Keratinocyte (primary cell): ENCODE results near the gene KIF2C. TPM values are rescaled to one million over a fixed set of nuclear protein-coding genes. Genes with fewer than 3 reads are reported as not detected.
A peak's percentile ranks its signal among the peaks of the same experiment; 100 is the strongest.

Experiments
- DNase-seq: peaks from one replicate; pipeline ENCODE4 v3.0.0-alpha.2; 2011; ENCODE audit warnings: low read depth, missing footprints, low spot score
- FAIRE-seq: peaks from 2 replicates; lab custom pipeline; 2011; peaks lifted over from hg19 to GRCh38; lab: Jason Lieb, UNC
- H2AFZ ChIP-seq: 2 replicates; pipeline ENCODE4 v1.6.0; 2012; ENCODE audit warnings: low read length, control low read depth, inconsistent platforms; ENCODE audit not compliant: control insufficient read depth
- H3K27ac ChIP-seq: 2 replicates; pipeline ENCODE4 v1.5.1; 2011; ENCODE audit warnings: low read length; ENCODE audit not compliant: control insufficient read depth, insufficient read depth
- H3K27me3 ChIP-seq: 3 replicates; pipeline ENCODE4 v1.6.0; 2011; ENCODE audit warnings: low read length; ENCODE audit not compliant: control insufficient read depth, insufficient read depth; ENCODE audit errors: extremely low read depth
- H3K36me3 ChIP-seq, 2 experiments: 2 replicates in 1 of 2; 3 replicates in 1 of 2; pipeline ENCODE4 v1.5.1; 2011; ENCODE audit warnings: low read length in 2 of 2, mild to moderate bottlenecking in 1 of 2; ENCODE audit not compliant: control insufficient read depth in 2 of 2, insufficient read depth in 2 of 2; ENCODE audit errors: extremely low read depth in 1 of 2
- H3K4me1 ChIP-seq: 3 replicates; pipeline ENCODE4 v1.5.1; 2011; ENCODE audit warnings: low read length; ENCODE audit not compliant: control insufficient read depth, insufficient read depth; ENCODE audit errors: extremely low read depth
- H3K4me2 ChIP-seq: 3 replicates; pipeline ENCODE4 v1.6.0; 2011; ENCODE audit warnings: low read depth, low read length; ENCODE audit not compliant: control insufficient read depth, insufficient read depth; ENCODE audit errors: extremely low read depth
- H3K4me3 ChIP-seq, 3 experiments: fragments of 200-600 bp in 1 of 3; sonication (generic) in 1 of 3; 2 replicates in 2 of 3; 3 replicates in 1 of 3; pipeline ENCODE4 v1.5.1; 2011 to 2016; ENCODE audit warnings: low read length in 3 of 3, mild to moderate bottlenecking in 3 of 3, control low read depth in 2 of 3, inconsistent platforms in 1 of 3, low read depth in 1 of 3, mixed read lengths in 1 of 3, mixed run types in 1 of 3, moderate library complexity in 1 of 3; ENCODE audit not compliant: control insufficient read depth in 2 of 3, insufficient read depth in 2 of 3; ENCODE audit errors: extremely low read depth in 1 of 3
- H3K79me2 ChIP-seq: 2 replicates; pipeline ENCODE4 v1.6.0; 2012; ENCODE audit warnings: low read length; ENCODE audit not compliant: control insufficient read depth, insufficient read depth
- H3K9ac ChIP-seq: 3 replicates; pipeline ENCODE4 v1.6.0; 2011; ENCODE audit warnings: low read length; ENCODE audit not compliant: control insufficient read depth, insufficient read depth; ENCODE audit errors: extremely low read depth
- H3K9me1 ChIP-seq: 3 replicates; pipeline ENCODE4 v1.6.0; 2011; ENCODE audit warnings: low read length; ENCODE audit not compliant: control insufficient read depth, insufficient read depth; ENCODE audit errors: extremely low read depth
- H3K9me3 ChIP-seq: 2 replicates; pipeline ENCODE4 v1.5.1; 2012; ENCODE audit warnings: low read depth, low read length; ENCODE audit not compliant: control insufficient read depth
- H4K20me1 ChIP-seq: 3 replicates; pipeline ENCODE4 v1.6.0; 2011; ENCODE audit warnings: low read length; ENCODE audit not compliant: control insufficient read depth, insufficient read depth; ENCODE audit errors: extremely low read depth
- CTCF ChIP-seq, 3 experiments: IDR thresholded peaks in 1 of 3; conservative IDR thresholded peaks in 1 of 3; optimal IDR thresholded peaks in 1 of 3; 2 replicates in 2 of 3; 3 replicates in 1 of 3; pipeline versions ENCODE3 to v1.5.1; 2011; ENCODE audit warnings: low read length in 3 of 3, mild to moderate bottlenecking in 3 of 3, moderate library complexity in 2 of 3, control low read depth in 1 of 3, inconsistent platforms in 1 of 3; ENCODE audit not compliant: insufficient read depth in 2 of 3; ENCODE audit errors: extremely low read depth in 1 of 3
- EZH2 ChIP-seq: IDR thresholded peaks from one replicate; pipeline ENCODE4 v1.6.1; 2012; ENCODE audit warnings: inconsistent platforms, mild to moderate bottlenecking, low read length, moderate library complexity
- dilution Hi-C: fragments of 300-500 bp; cut with MboI; formaldehyde crosslinking; loops from one replicate; pipeline ENCODE4 v1.7.0; 2020; ENCODE audit warnings: low sequenced_read_pairs; ENCODE audit not compliant: extremely low pct_ligation_motif_present
- polyA plus RNA-seq, 5 experiments: library from polyadenylated mRNA; depleted of rRNA in 3 of 5; stranded (reverse) in 3 of 5; stranded (forward) in 1 of 5; unstranded in 1 of 5; fragments of >200 nt; gene quantifications; 1 replicate in 1 of 5; 2 replicates in 3 of 5; 3 replicates in 1 of 5; pipeline versions ENCODE4 v1.2.1 to v1.2.3, GENCODE V29; 2011 to 2012; ENCODE audit warnings: missing spikeins in 2 of 5, low read depth in 1 of 5, low replicate concordance in 1 of 5

The KIF2C gene
- polyA plus RNA-seq, 1 donor (not counting 4 experiments of a cell fraction or from before 2014, with no cell fraction given), result 16.3 TPM

- Histone ChIP-seq H3K4me3 (peak within 1 kb of the TSS in 2 of 3 experiments; percentile 36 to 43), H3K9me1 (no peaks in the 10 kb centered on the region), H4K20me1 (no peaks in the 10 kb centered on the region), H3K27ac (peak within 1 kb of the TSS; percentile 95), H3K9me3 (no peaks in the 10 kb centered on the region), H3K79me2 (peaks cover 12% of the 10 kb centered on the region), H3K36me3 (peaks cover 20 to 52% of the 10 kb centered on the region in 2 experiments), H3K4me1 (peaks cover 53% of the 10 kb centered on the region), H2AFZ (no peak within 1 kb of the TSS), H3K27me3 (no peaks in the 10 kb centered on the region), H3K4me2 (peak within 1 kb of the TSS; percentile 81), H3K9ac (peak within 1 kb of the TSS; percentile 78)
- DNase-seq, result no peak
- dilution Hi-C loops, result no loop called here
- no peak for TF ChIP-seq EZH2
- no peak for TF ChIP-seq CTCF (optimal IDR thresholded peaks at IDR 0.05 in 1 of 3, IDR thresholded peaks at IDR 0.05 in 1 of 3, conservative IDR thresholded peaks at IDR 0.05 in 1 of 3; ENCODE audit: extremely low read depth in 1 of 3, insufficient read depth in 2 of 3, low read length in 3 of 3)
- FAIRE-seq, result no peak
Observed at GRCh38 chr1:44808063-44808937, 68.7 kb downstream of the KIF2C start, which contains the start of gene BTBD19. Gene BTBD19, plus strand, starts transcription at chr1:44808523. Its CDS starts 298 bp downstream, at chr1:44808821.

GRCh38 chr1:44808938-44809917 lies 69.6 kb downstream of the KIF2C start:
- FAIRE-seq, result peak; percentile 34
- no peak for TF ChIP-seq CTCF (optimal IDR thresholded peaks at IDR 0.05 in 1 of 3, IDR thresholded peaks at IDR 0.05 in 1 of 3, conservative IDR thresholded peaks at IDR 0.05 in 1 of 3; ENCODE audit: extremely low read depth in 1 of 3, insufficient read depth in 2 of 3, low read length in 3 of 3)
- no peak for TF ChIP-seq EZH2
- no peaks in the 10 kb centered on the region for H3K27me3 ChIP-seq
- H3K36me3 ChIP-seq, result peaks cover 13 to 42% of the 10 kb centered on the region in 2 experiments
- H2AFZ ChIP-seq, result no peak overlapping the region
- peaks cover 46% of the 10 kb centered on the region for H3K4me1 ChIP-seq
- H4K20me1 ChIP-seq, result no peaks in the 10 kb centered on the region
- no peaks in the 10 kb centered on the region for H3K9me3 ChIP-seq
- H3K4me3 ChIP-seq, result no peak overlapping the region
- H3K27ac ChIP-seq, result peak overlapping the region; percentile 95
- peak overlapping the region; percentile 78 for H3K9ac ChIP-seq
- dilution Hi-C loops, result no loop called here
- no peak for DNase-seq
- no peaks in the 10 kb centered on the region for H3K9me1 ChIP-seq
- H3K79me2 ChIP-seq, result peaks cover 3% of the 10 kb centered on the region
- peak overlapping the region; percentile 81 for H3K4me2 ChIP-seq
